Measurements from ENCODE around the gene PLPPR1. TPM values are rescaled to one million over a fixed set of nuclear protein-coding genes. Genes with fewer than 3 reads are reported as not detected.

Gene PLPPR1
- total RNA-seq, 1 experiment from 2014 or later: not detected

DNA sequence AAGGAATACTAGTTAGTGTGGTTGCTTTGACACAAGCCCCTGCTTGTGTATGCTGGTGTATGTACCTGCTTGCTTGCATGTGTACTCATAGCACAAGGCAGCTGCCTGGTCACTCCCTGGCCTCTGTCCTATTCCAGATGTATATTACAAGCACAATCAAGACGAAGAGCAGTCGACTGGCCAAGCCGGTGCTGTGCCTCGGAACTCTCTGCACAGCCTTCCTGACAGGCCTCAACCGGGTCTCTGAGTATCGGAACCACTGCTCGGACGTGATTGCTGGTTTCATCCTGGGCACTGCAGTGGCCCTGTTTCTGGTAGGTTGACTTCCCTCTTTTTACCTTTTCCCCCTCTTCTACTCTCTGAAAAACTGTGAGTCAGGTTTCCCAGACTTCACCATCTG lies 284.1 kb downstream of the PLPPR1 start:
- Mint-ChIP-seq H3K27me3 (ENCODE audit: unreplicated experiment) (peaks cover 13% of the 10 kb centered on the region), H3K4me1 (ENCODE audit: low read depth, unreplicated experiment) (peaks cover 18% of the 10 kb centered on the region), H3K9me3 (ENCODE audit: low read depth, unreplicated experiment) (no peaks in the 10 kb centered on the region), H3K27ac (ENCODE audit: unreplicated experiment) (no peak overlapping the region), H3K36me3 (ENCODE audit: insufficient read depth, unreplicated experiment) (no peaks in the 10 kb centered on the region), H3K4me3 (ENCODE audit: low read depth, unreplicated experiment) (no peak overlapping the region)
- no peak for DNase-seq
- intact Hi-C loops (cut with micrococcal nuclease; ENCODE audit: unreplicated experiment): no loop called here
- TF ChIP-seq, protein P1, sequence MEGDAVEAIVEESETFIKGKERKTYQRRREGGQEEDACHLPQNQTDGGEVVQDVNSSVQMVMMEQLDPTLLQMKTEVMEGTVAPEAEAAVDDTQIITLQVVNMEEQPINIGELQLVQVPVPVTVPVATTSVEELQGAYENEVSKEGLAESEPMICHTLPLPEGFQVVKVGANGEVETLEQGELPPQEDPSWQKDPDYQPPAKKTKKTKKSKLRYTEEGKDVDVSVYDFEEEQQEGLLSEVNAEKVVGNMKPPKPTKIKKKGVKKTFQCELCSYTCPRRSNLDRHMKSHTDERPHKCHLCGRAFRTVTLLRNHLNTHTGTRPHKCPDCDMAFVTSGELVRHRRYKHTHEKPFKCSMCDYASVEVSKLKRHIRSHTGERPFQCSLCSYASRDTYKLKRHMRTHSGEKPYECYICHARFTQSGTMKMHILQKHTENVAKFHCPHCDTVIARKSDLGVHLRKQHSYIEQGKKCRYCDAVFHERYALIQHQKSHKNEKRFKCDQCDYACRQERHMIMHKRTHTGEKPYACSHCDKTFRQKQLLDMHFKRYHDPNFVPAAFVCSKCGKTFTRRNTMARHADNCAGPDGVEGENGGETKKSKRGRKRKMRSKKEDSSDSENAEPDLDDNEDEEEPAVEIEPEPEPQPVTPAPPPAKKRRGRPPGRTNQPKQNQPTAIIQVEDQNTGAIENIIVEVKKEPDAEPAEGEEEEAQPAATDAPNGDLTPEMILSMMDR (IDR thresholded peaks at IDR 0.05; ENCODE audit: unreplicated experiment): no peak
- no TSS peak for BruUV-seq (replicated peaks)
- CTCF ChIA-PET: interaction anchor here (1.3 to 1.5 kb wide), 4 partner anchors 76 to 191 kb away, joined by 5 to 7 read pairs (median 6); no protein-coding TSS in a partner anchor

DNA sequence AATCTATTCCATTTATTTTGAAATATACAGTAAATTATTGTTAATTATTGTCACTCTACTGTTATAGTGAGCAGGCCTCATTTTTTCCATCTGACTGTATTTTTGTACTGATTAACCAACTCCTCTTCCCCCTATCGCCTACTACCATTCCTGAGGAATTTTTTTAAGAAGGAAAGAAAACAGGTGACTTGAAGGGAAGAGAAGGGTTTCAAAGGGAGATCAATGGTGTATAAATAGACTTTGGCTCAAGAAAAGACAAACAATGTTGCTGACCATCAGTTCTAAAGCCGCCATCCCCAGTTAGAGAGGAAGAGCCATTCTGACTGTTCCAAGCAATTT lies 286.6 kb downstream of the PLPPR1 start:
- Mint-ChIP-seq H3K27me3 (ENCODE audit: unreplicated experiment) (no peaks in the 10 kb centered on the region), H3K27ac (ENCODE audit: unreplicated experiment) (peak overlapping the region; percentile 66), H3K4me3 (ENCODE audit: low read depth, unreplicated experiment) (no peak overlapping the region), H3K4me1 (ENCODE audit: low read depth, unreplicated experiment) (peaks cover 18% of the 10 kb centered on the region), H3K9me3 (ENCODE audit: low read depth, unreplicated experiment) (no peaks in the 10 kb centered on the region), H3K36me3 (ENCODE audit: insufficient read depth, unreplicated experiment) (no peaks in the 10 kb centered on the region)
- TF ChIP-seq, protein P1 (IDR thresholded peaks at IDR 0.05; ENCODE audit: unreplicated experiment): no peak
- CTCF ChIA-PET: no interaction called here
- intact Hi-C loops (cut with micrococcal nuclease; ENCODE audit: unreplicated experiment): loop anchor here (5.0 kb wide), 1 partner anchor 132 kb away; no protein-coding TSS in a partner anchor
- DNase-seq: no peak
- no TSS peak for BruUV-seq (replicated peaks)

DNA sequence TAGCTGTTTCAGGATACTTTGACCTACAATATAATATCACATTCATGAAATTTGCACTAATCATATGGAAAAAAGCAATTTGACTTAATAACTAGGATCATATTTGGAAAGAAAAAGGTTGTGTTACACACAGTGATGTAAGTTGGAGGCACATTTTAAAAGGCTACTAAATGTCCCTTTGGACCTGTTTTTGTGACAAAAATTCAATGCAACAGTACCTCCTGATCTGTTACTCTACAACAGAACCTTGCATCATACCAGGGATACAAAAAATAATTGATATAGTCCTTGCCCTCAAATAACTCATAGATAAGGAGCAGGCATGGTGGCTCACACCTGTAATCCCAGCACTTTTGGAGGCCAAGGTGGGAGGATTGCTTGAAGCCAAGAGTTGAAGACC lies 289.2 kb downstream of the PLPPR1 start:
- no TSS peak for BruUV-seq (replicated peaks)

DNA sequence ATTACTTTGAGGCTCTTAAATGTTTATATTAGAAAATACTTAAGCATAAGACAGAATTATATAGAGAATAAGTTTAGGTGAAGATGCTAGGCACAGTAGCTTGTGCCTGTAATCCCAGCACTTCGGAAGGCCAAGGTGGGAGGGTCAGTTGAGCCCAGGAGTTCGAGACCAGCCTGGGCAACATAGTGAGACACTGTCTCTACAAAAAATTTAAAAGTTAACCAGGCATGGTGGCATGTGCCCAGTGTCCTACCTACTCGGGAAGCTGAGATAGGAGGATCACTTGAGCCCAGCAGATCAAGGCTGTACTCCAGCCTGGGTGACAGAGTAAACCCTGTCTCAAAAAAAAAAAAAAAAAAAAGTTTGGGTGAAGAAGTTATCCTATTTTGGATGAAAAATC lies 294.6 kb downstream of the PLPPR1 start:
- Mint-ChIP-seq H3K4me3 (ENCODE audit: low read depth, unreplicated experiment) (no peak overlapping the region), H3K36me3 (ENCODE audit: insufficient read depth, unreplicated experiment) (no peaks in the 10 kb centered on the region), H3K27me3 (ENCODE audit: unreplicated experiment) (no peaks in the 10 kb centered on the region), H3K27ac (ENCODE audit: unreplicated experiment) (peak overlapping the region; percentile 52), H3K9me3 (ENCODE audit: low read depth, unreplicated experiment) (peaks cover 3% of the 10 kb centered on the region), H3K4me1 (ENCODE audit: low read depth, unreplicated experiment) (peaks cover 34% of the 10 kb centered on the region)
- intact Hi-C loops (cut with micrococcal nuclease; ENCODE audit: unreplicated experiment): no loop called here
- CTCF ChIA-PET: no interaction called here
- TF ChIP-seq, protein P1 (IDR thresholded peaks at IDR 0.05; ENCODE audit: unreplicated experiment): no peak
- no TSS peak for BruUV-seq (replicated peaks)
- no peak for DNase-seq

More for the DNA sequence above, 289.2 kb downstream of the PLPPR1 start:
- no peak overlapping the region for H3K27ac Mint-ChIP-seq (ENCODE audit: unreplicated experiment)
- H3K36me3 Mint-ChIP-seq (ENCODE audit: insufficient read depth, unreplicated experiment): no peaks in the 10 kb centered on the region
- no peak overlapping the region for H3K4me3 Mint-ChIP-seq (ENCODE audit: low read depth, unreplicated experiment)
- CTCF ChIA-PET: no interaction called here
- H3K27me3 Mint-ChIP-seq (ENCODE audit: unreplicated experiment): no peaks in the 10 kb centered on the region
- H3K4me1 Mint-ChIP-seq (ENCODE audit: low read depth, unreplicated experiment): peaks cover 18% of the 10 kb centered on the region
- intact Hi-C loops (cut with micrococcal nuclease; ENCODE audit: unreplicated experiment): loop anchor here (5.0 kb wide), 1 partner anchor 130 kb away; no protein-coding TSS in a partner anchor
- no peaks in the 10 kb centered on the region for H3K9me3 Mint-ChIP-seq (ENCODE audit: low read depth, unreplicated experiment)
- no peak for DNase-seq
- TF ChIP-seq, protein P1 (IDR thresholded peaks at IDR 0.05; ENCODE audit: unreplicated experiment): no peak
